ENCODE data around the gene NPAS2. TPM values are rescaled to one million over a fixed set of nuclear protein-coding genes. Genes with fewer than 3 reads are reported as not detected.

Gene NPAS2
- total and polyA plus RNA-seq, 2 of the 8 experiments (the other 6 are each of a cell fraction or from before 2014, with no cell fraction given): 1.8 to 1.9 TPM

DNA sequence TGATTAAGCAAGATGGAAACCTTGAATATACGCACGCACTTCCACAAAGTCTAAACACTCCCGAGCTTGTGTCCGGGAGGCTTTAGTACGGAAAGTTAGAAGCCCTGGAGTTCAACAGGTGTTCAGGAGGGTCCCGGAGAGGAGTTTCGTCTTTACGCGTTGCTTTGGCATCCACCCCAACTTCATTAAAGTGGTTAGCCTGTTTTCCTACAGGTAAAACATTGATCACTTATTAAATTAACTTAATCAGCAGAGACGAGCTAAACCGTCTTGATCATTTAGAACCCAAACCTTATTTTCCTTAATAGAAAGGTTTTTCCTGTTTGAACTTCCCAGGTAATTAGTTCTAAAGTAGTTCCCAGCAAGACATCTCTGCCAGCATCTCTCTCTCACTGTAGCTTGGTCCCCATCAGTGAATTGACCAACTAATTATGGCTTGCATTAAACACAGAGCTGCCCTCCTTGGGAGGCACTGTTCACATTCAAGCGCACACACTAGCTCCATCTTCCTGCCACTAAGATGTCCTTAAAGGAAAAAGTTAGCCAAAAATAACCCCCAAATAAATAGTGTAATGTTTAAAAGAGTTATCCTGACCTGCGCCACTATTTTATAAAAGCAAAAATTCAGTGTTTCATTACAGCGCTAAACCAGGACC is 1.4 kb downstream of the NPAS2 start (continued):
- no peak for TF ChIP-seq BCL11A (IDR thresholded peaks at IDR 0.05; ENCODE audit: low read depth in 2 of 2, low read length in 2 of 2)
- TF ChIP-seq, protein P1, sequence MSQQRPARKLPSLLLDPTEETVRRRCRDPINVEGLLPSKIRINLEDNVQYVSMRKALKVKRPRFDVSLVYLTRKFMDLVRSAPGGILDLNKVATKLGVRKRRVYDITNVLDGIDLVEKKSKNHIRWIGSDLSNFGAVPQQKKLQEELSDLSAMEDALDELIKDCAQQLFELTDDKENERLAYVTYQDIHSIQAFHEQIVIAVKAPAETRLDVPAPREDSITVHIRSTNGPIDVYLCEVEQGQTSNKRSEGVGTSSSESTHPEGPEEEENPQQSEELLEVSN (IDR thresholded peaks at IDR 0.05): no peak
- no peak for TF ChIP-seq CBX8 (IDR thresholded peaks at IDR 0.05; ENCODE audit: borderline replicate concordance, low read depth, low read length)
- no peak for TF ChIP-seq HDAC2 (IDR thresholded peaks at IDR 0.05; ENCODE audit: borderline replicate concordance in 1 of 2, low read depth in 2 of 2, low read length in 2 of 2)
- peak; percentile 48 for TF ChIP-seq EZH2 (IDR thresholded peaks at IDR 0.05; ENCODE audit: low read depth, low read length, severe bottlenecking)
- no peak for TF ChIP-seq TAF7 (optimal IDR thresholded peaks at IDR 0.05; ENCODE audit: borderline replicate concordance, low read depth, low read length)
- TF ChIP-seq BACH1 (IDR thresholded peaks at IDR 0.05; ENCODE audit: low read length): no peak
- TF ChIP-seq SUZ12 (IDR thresholded peaks at IDR 0.05; ENCODE audit: low read length): no peak; the same call in 1 of the 2 replicates
- TF ChIP-seq PHF8 (conservative IDR thresholded peaks at IDR 0.05; ENCODE audit: low read depth, low read length): no peak

Data from H1 (cell line).